ENCODE data around the gene UBR1. TPM values are rescaled to one million over a fixed set of nuclear protein-coding genes. Genes with fewer than 3 reads are reported as not detected.
"Not testable (repeated sequence)": the region's sequence is repeated elsewhere in the genome, so short reads cannot be mapped to it uniquely, and the experiment has no call there.

Gene UBR1
- total RNA-seq, result 38.7 TPM

DNA sequence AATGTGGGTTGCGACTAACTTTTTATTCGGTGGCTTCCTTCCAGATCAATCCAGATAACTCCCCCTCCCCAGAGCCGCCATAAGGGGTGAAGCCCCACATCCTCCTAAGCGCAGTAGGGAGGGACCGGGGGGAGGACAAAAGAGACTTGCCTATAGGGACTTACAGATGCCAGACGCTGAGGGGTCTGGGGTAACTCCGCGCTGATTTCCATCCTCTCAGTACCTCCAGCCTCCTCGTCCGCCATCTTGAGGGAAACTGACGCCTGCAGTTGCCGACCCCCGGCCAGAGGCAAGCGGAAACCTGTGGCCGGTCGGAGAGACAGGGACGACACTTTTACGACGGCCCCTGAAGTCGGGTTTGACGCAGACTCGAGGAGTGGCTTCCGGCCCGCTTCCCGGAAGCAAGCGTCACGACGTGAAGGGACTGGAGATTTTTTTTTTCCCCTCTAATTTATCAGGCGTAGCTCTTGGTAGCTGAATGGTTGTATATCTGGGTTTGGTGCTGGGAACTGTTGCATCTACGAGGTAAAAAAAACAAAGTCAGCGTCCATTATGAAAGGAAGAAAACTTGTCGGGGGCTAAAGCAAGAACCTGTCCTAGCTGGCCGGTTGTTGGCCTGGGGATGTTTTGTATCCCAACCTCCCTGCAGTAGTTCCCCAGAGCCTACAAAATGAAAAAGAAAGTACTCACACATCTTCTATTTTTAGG lies at the start of gene UBR1:
Gene UBR1, minus strand, starts transcription at position 261 of the 708 bp plus-strand sequence. Its CDS starts 16 bp downstream, at position 245.
- peak; percentile 95 for DNase-seq

DNA sequence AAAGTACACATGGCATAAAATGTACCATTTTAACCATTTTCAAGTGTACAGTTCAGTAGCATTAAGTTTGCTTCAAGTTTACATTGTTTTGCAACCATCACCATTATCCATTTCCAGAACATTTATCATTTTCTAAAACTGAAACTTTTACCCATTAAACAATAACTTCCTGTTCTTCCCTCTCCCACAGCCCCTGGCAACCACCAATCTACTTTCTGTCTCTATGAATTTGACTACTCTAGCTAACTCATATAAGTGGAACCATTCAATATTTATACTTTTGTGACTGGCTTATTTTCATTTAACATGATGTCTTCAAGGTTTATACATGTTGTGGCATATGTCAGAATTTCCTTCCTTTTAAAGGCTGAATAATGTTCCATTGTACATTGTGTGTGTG lies 47.4 kb upstream of the UBR1 start:
- no peak for DNase-seq

DNA sequence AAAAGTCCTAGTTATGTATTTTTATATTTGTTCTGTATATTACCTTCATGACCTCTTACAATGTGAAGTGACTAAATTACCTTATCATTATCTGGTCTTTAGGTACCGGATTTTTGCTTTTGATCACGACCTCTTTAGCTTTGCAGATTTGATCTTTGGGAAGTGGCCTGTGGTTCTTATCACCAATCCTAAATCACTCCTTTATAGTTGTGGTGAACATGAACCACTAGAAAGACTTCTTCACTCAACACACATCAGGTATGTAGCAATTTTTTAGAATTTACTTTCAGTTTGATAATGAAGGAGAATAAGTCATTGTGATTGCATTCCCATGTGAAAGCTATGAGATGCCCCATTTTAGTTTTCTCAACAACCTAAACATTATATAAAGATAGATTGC lies 45.9 kb upstream of the UBR1 start:
- no peak for DNase-seq

DNA sequence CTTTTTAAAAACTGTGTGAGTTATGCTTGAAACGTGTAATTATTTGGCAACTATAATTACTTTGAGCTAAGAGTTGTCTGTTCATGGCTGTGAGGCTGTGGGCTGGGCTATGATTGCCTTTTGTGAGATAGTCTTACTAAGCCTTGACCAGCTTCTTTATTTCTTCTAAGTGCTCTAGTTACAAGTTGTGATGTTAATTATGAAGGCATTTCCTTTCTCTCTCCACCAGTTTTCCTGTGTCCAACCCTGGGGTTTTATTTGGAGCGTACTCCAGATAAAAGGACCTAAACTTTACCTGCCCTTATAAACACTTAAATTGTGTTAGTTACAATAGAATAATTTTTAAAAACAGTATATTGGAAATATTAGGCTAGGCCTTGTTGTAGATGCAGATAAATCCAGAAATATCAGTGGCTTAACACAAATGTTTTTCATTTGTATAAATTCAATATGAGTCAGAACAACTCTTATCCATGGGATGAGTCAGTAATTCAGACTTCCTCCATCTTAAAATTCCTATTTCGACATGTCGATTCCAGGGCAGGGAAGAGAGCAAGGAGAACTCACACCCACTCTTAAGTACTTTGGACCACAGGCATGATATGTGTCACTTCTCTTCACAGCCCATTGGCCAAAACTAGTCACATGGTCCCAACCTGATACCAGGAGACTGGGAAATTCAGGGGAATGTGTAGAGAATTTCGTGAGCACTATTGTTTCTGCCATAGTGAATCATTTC lies 44.5 kb upstream of the UBR1 start:
- DNase-seq, result no peak

DNA sequence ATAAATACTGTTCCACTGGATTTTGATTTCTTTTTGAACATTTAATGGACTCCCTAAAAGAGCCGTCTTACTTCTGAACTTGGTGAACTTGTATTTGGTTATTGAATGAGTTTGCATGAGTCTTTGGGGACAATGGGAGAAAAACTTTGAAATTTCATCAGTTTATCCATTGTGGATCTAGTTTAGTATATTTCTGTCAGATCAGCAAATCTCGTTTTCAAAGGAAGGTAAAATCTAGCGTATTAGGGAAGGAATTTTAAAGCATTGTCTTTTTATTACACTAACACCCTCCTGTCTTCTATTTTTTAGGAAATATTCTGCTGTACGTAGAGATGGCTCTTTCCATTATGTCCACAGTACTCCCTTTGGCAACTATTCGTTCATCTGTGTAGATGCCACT lies 40.3 kb upstream of the UBR1 start:
- DNase-seq, result no peak

DNA sequence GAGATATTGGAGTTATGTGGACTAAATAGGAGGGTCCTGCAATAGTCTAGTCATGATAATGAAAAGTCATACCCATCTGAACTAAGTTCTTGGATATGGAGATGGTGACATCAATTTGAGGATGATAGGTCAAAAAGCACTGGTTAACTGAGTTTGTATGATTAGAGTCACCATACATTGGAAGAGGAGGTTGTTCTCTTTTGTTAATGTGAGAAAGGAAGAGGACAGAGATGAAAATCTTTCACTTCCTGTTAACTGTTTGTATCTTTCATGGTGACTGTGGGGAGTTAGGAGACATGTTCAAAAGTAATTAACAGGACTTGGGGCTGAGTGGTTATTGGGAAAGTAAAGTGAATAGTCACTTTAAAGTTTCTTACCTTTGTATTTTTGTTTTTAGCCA lies 38.7 kb upstream of the UBR1 start:
- DNase-seq, result no peak

DNA sequence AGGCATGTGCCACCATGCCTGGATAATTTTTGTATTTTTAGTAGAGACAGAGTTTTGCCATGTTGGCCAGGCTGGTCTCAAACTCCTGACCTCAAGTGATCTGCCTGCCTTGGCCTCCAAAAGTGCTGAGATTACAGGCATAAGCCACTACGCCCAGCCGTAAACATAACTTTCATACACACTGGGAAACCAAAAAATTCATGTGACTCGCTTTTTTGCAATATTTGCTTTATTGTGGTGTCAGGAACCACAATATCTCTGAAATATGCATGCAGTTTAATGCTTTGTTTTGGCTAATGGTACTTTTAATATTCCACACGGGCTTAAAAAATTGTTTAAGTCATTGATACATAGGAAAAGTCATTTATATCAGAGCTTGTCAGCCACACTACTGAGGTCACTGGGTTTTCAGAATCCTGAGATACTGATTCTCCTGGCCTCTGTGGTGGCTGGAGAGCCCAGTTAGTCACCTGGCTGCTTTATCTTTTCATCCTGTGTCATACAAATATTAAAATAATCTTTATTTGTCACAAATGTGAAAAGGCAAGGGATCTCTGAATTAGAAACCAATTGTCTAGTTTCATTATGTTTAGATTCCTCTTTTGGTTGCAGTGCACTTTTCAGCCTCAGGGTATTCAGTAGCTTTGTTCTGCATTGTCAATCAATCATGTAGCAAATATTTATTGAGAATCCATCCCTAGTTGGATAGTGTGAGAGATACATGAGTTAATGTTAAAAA lies 37.5 kb upstream of the UBR1 start:
- DNase-seq, result no peak

DNA sequence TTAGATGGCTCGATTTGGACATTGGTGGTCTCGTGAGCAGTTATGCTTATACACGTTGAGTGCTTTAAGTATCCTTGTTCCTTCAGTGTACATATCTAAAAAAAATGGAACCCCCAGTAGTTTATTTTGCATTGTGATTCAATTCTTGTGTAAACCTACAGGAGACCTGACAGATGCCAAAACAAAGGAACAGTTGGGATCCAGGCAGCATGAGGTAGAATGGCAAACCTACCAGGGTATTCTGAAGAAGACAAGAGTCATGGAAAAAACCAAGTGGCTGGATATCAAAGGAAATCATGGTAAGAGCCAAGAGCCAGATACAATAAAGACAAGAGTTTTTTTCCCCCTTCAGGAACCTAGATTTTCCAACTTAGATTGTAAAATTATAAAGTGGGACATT lies 29.5 kb upstream of the UBR1 start:
- no peak for DNase-seq

DNA sequence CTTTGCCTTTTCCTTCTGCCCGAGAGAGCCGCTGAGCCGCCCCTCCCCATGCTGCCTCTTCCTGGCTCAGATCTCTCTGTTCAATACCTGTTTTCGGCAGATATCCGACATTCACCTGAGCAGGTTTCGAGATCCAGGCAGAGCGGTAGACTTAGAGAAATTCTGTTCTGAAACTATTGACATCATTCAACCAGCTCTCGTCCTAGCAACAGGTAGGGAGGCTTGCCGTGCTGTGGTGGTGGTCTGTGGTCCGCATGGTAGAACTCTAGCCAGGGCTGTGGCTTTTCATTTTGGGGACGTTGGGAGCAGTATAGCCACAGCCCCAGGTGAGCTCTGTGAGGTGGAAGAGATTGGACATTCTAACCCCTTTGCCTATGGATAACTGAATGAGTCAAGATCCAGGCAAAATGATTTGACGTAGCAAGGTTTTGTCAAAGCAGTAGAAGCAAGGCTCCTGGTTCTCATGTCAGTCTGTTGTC lies 28.4 kb upstream of the UBR1 start:
- DNase-seq, result no peak

DNA sequence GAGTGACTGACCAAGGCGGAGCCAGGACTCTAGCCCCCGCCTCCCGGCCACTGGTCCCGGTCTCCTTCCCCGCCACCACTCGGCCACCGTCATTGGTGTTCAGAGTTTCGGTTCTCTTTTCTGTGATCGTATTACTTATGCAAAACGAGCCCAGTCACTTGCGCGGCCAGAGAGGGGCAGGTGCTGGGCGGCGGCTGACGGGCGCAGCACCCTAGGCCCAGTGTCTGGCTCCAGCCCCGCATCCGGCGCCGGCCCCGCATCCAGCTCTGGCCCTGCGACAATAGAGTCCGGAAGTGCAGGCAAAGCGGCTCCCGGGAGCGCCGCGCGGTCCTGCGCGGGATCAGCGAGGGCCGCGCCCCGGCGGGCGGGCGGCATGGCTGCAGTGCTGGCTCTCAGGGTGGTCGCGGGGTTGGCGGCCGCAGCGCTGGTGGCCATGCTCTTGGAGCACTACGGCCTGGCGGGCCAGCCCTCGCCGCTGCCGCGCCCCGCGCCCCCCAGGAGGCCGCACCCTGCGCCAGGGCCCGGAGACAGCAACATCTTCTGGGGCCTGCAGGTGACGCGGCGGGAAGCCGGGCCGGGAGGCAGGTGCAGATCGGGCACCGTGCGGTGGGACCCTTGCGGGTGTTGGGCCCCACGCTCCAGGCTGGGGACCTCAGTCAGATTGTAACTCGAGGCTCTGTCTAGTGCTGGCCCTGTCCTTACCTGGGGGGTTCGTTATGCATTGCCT lies 27.8 kb upstream of the UBR1 start, which contains the start of gene TMEM62:
Gene TMEM62, plus strand, starts transcription at position 157 of the 727 bp plus-strand sequence. Its CDS starts 217 bp downstream, at position 374.
- DNase-seq, result peak; percentile 16

DNA sequence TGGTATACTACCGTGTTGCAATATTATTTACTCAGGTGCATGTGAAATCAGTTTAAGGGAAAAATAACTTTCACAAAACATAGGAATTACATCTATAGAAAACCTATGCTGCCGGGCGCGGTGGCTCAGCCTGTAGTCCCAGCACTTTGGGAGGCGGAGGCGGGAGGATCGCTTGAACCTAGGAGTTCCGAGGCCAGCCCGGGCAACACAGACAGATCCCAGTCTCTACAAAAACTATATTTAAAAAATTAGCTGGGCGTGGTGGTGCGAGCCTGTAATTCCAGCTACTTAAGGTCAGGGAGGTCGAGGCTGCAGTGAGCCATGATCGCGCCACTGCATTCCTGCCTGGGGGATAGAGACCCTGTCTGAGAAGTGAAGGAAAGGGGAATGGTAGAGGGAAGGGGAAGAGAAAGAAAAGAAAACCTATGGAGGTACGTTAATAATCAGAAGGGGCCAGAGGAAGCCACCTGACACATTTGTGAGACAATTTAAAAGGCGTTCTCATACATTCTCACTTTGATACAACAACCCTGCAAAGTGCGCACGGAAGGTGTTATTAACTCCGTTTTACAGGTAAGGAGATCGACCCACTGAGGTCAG lies 27.1 kb upstream of the UBR1 start:
- no peak for DNase-seq

DNA sequence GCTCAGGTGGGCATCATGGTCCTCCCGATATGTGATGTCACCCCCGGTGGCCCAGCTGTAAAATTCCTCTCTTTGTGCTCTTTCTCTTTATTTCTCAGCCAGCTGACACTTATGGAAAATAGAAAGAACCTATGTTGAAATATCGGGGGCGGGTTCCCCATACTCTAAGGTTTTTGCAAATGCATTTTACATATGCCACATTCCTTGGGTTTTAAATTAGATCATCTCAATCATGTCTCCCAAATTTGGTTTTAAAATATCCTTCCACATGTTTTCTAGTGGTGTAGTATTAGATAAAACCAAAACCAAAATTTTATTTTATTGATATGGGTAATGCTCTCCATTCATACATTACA lies 23.1 kb upstream of the UBR1 start:
- DNase-seq, result no peak

DNA sequence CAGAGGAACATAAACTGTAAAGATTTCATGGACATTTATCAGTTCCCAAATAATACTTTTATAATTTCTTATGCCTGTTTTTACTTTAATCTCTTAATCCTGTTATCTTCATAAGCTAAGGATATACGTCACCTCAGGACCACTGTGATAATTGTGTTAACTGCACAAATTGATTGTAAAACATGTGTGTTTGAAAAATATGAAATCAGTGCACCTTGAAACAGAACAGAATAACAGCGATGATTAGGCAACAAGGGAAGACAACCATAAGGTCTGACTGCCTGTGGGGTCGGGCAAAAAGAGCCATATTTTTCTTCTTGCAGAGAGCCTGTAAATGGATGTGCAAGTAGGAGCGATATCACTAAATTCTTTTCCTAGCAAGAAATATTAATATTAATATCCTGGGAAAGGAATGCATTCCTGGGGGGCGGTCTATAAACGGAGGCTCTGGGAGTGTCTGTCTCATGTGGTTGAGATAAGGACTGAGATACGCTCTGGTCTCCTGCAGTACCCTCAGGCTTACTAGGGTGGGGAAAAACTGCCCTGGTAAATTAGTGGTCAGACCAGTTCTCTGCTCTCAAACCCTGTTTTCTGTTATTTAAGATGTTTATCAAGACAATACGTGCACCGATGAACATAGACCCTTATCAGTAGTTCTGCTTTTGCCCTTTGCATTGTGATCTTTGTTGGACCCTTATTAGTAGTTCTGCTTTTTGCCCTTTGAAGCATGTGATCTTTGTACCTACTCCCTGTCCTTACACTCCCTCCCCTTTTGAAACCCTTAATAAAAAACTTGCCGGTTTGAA lies 22.5 kb upstream of the UBR1 start:
- DNase-seq, result not testable (repeated sequence)

DNA sequence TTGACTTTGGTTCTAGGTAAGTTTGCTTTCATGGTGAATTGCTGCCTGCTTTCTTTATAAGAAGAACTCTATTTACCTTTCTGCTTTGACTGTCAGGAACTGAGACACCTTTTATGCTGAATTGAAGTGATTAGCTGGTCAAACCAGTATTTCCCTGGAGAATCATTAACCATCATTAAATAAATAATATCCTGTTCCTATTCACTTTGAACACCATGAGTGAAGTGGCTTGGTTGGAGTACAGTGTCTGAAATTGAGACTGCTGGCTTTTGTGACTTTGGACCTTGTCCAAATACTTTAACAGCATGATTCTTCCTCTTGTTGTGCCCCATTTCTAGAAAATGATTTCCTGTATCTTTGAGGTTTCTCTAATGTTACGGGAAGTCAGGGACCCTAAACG lies 21.9 kb upstream of the UBR1 start:
- DNase-seq, result no peak

DNA sequence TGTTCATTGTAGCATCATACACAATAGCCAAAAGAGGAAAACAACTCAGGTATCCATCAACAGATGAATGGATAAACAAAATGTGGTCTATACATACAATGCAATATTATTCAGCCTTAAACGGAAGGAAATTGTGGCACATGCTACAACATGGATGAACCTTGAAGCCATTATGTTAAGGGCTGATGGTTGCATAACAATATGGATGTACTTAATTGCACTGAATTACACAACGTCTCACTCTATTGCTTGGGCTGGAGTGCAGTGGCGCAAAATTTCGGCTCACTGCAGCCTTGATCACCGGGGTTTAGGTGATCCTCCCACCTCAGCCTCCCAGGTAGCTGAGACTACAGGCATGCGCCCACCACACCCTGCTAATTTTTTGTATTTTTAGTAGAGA lies 20.5 kb upstream of the UBR1 start:
- no peak for DNase-seq

DNA sequence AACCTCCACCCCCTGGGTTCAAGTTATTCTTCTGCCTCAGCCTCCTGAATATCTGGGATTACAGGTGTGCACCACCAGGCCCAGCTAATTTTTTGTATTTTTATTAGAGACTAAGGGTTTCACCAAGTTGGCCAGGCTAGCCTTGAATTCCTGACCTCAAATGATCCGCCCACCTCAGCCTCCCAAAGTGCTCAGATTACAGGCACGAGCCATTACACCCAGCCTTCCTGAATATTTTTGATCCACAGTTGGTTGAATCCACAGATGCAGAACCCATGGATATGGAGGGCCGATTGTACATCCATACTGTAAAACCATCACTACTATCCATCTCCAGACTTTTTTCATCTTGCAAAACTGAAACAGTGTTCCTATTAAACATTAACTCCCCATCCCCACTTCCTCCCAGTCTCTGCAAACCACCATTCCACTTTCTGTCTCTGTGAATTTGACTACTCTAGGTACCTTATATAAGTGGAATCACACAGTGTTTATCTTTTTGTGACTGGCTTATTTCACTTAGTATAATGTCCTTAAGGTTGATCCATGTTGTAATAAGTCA lies 19.3 kb upstream of the UBR1 start:
- DNase-seq, result no peak

DNA sequence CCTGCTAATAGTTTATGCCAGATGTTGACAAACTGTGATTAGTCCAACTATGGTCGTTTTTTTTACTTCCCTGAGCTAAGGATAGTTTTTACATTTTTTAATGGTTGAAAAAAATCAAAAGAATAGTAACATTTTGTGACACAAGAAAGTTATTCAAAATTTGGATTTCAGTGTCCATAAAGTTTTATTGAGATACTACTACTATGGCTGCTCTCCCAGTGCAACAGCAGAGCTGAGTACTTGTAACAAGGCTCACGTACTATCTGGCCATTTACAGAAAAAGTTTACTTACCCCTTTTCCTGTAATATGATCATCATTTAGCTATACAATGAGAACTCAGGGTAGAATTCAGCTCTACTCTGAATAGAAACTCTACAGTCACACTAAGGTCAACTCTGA lies 16.0 kb upstream of the UBR1 start:
- no peak for DNase-seq

DNA sequence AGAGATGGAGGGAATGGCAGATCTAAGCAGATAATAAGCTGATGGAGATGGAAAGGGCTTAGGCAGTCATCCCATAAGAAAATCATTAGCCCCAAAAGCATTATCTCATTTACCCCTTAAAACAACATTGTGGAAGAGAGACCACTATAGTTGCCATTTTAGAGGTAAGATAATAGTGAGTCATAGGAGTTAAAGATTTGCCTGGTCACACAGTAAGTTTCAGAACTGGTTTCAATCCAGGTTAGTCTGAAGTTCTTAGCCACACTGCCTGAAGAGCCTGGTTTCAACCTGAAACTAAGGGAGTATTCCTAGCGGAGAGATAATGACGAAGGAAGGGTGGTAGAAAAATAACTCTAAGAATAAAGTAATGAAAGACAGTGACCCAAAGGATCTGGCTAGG lies 13.0 kb upstream of the UBR1 start:
- DNase-seq, result no peak

DNA sequence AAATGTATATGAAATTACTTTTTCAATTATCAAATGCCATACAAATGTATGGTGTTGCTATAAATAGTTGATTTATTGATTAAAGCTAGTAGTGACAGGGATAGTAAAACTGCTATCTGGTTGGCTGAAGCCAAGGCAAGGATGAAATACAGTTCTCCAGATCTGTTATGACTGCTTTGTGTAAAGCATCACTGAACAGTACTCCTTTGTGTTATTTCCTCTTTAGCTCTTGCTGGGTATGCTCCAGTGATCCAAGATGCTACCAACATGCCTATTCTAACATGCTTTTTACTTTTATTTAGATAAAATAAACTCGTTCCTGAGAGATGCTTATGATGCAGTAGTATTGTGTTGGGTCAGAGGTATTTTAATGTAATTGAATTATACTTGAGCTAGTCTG lies 12.4 kb upstream of the UBR1 start:
- no peak for DNase-seq

DNA sequence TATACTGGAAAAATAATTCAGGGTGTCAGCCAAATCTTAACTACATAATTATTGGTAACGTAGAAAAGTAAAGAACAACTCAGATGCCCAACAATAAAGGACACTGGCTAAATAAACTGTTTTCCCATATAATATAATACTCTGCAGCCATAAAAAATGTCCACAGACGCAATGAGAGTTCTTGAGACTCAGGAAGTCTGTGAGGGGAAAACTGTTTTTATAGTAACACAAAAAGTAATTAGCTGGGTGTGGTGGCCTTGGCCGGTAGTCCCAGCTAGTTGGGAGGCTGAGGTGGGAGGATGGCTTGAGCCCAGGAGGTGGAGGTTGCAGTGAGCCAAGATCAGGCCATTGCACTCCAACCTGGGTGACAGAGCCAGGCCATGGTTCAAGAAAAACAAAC lies 5.5 kb upstream of the UBR1 start:
- DNase-seq, result no peak

DNA sequence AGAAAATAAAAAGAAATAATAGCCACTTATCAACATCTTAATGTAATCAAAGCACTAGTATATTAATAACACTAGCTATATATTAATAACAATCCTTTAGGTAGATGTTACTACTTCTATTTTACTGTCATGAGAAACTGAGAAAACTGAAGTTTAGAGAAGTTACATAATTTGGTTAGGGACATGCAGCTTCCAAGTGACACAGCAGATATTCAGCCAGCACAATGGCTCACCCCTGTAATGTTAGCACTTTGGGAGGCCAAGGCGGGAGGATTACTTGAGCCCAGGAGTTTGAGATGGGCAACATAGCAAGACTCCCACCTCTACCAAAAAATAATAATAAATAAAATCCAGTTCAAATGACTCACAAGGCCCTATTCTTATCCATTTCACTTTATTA lies 1.9 kb upstream of the UBR1 start:
- DNase-seq, result no peak

All from skin of body (tissue), 2 donors.